C4-2B (cell line): ENCODE results near the gene HMX1.

ENCODE experiments used
- ZFX ChIP-seq: fragments of 450-650 bp; IDR thresholded peaks from 2 replicates; pipeline ENCODE4 v1.6.1; 2017
- TF ChIP-seq, protein P1 (sequence below): fragments of 450-650 bp; conservative IDR thresholded peaks from 2 replicates; pipeline ENCODE4 v1.5.1; 2017; ENCODE audit warnings: mild to moderate bottlenecking

- TF ChIP-seq, protein P1, sequence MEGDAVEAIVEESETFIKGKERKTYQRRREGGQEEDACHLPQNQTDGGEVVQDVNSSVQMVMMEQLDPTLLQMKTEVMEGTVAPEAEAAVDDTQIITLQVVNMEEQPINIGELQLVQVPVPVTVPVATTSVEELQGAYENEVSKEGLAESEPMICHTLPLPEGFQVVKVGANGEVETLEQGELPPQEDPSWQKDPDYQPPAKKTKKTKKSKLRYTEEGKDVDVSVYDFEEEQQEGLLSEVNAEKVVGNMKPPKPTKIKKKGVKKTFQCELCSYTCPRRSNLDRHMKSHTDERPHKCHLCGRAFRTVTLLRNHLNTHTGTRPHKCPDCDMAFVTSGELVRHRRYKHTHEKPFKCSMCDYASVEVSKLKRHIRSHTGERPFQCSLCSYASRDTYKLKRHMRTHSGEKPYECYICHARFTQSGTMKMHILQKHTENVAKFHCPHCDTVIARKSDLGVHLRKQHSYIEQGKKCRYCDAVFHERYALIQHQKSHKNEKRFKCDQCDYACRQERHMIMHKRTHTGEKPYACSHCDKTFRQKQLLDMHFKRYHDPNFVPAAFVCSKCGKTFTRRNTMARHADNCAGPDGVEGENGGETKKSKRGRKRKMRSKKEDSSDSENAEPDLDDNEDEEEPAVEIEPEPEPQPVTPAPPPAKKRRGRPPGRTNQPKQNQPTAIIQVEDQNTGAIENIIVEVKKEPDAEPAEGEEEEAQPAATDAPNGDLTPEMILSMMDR, result no peak
- no peak for TF ChIP-seq ZFX
These were observed 35.9 kb downstream of the HMX1 start for GRCh38 chr4:8835521-8836365.
